Measurements from ENCODE around the gene ZNF180.

- TF ChIP-seq CTCF (IDR thresholded peaks at IDR 0.05; ENCODE audit: insufficient read depth, low read length, poor library complexity, severe bottlenecking) (no peak), EZH2phosphoT487 (conservative IDR thresholded peaks at IDR 0.05; ENCODE audit: low read length) (no peak)
These were observed 42.3 kb upstream of the ZNF180 start for GRCh38 chr19:44542671-44543070.
